Measurements from ENCODE around the gene STARD10. TPM values are rescaled to one million over a fixed set of nuclear protein-coding genes. Genes with fewer than 3 reads are reported as not detected.

The STARD10 gene
- total and polyA plus RNA-seq, 8 donors: 99.5 to 366 (median 164) TPM

DNA sequence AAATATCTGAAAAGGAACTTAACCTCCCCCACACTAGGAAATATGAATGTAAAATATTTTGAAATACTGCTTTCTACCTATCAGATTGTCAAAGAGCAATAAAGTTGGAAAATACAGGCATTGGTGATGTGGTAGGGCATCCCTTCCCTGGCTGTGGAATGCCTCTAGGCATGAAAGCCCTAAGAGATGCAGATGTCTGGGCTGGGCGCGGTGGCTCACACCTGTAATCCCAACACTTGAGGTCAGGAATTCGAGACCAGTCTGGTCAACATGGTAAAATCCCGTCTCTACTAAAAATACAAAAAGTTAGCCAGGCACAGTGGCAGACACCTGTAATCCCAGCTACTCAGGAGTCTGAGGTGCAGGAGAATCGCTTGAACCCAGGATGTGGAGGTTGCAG lies 63.6 kb downstream of the STARD10 start:
- TF ChIP-seq CTCF (IDR thresholded peaks at IDR 0.05): no peak
- no peaks in the 10 kb centered on the region for H3K36me3 ChIP-seq
- intact Hi-C loops (cut with DNase I): no loop called here
- ATAC-seq: no peak
- H3K4me3 ChIP-seq: no peak overlapping the region
- FAIRE-seq: no peak
- DNase-seq: peak in 1 of 6 donors; percentile 10
- H3K4me1 ChIP-seq: no peaks in the 10 kb centered on the region
- no peaks in the 10 kb centered on the region for H3K9me3 ChIP-seq
- H3K27ac ChIP-seq: no peak overlapping the region
- 84 to 85% methylated on average over 5 of the region's 5 CpGs for WGBS, 2 donors
- H3K27me3 ChIP-seq: no peaks in the 10 kb centered on the region

DNA sequence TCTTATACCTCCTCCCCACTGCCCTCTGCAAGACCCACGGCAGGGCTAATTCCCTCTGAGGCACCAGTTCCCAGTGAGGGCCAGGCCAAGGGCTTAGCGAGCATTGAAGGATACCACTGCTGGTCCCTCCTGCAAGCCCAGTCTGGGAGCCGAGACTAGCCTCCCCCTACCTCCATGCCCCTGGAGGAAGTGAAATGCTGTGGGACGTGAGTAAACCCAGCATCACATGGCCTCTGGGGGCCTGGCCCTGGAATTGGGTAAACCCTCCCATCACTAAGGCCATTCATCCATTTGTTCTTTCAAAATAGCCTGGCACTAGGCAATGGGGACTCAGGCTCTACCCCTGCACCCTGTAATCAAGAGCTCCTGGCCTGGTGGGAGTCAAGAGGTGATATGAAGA lies 66.3 kb downstream of the STARD10 start:
- FAIRE-seq (no peak), ATAC-seq (no peak), DNase-seq (no peak)
- no peaks in the 10 kb centered on the region for H3K27me3 ChIP-seq
- WGBS, 2 donors: 73 to 74% methylated on average over 4 of the region's 4 CpGs
- no peaks in the 10 kb centered on the region for H3K9me3 ChIP-seq
- H3K4me1 ChIP-seq: peaks cover 4 to 8% (median 5%) of the 10 kb centered on the region in 3 donors
- TF ChIP-seq CTCF (IDR thresholded peaks at IDR 0.05): no peak
- no peak overlapping the region for H3K4me3 ChIP-seq
- H3K36me3 ChIP-seq: no peaks in the 10 kb centered on the region
- intact Hi-C loops (cut with DNase I): loop anchor here in 2 of 3 donors (5.0 to 10.0 kb wide), 2 partner anchors 57 to 65 kb away; partner anchors contain the start of gene STARD10 (in 1 of the 2)
- H3K27ac ChIP-seq: no peak overlapping the region

GRCh38 chr11:72726266-72727220 lies 67.3 kb downstream of the STARD10 start:
- H3K4me3 ChIP-seq: no peak overlapping the region
- TF ChIP-seq CTCF (IDR thresholded peaks at IDR 0.05): no peak
- H3K4me1 ChIP-seq: peaks cover 4 to 9% (median 5%) of the 10 kb centered on the region in 3 donors
- WGBS, 2 donors: 88 to 95% methylated on average over 36 to 40 of the region's 40 CpGs
- no peak for ATAC-seq
- peak in 2 of 6 donors; percentile 24 to 26 for DNase-seq
- intact Hi-C loops (cut with DNase I): loop anchor here in 2 of 3 donors (5.0 to 10.0 kb wide), 2 partner anchors 58 to 66 kb away; partner anchors contain the start of gene STARD10 (in 1 of the 2)
- no peaks in the 10 kb centered on the region for H3K27me3 ChIP-seq
- H3K27ac ChIP-seq: no peak overlapping the region
- no peaks in the 10 kb centered on the region for H3K36me3 ChIP-seq
- no peaks in the 10 kb centered on the region for H3K9me3 ChIP-seq
- FAIRE-seq: no peak

GRCh38 chr11:72725724-72726028 lies 68.2 kb downstream of the STARD10 start:
- Histone ChIP-seq H3K4me1 (peaks cover 5 to 9% (median 6%) of the 10 kb centered on the region in 3 donors), H3K36me3 (no peaks in the 10 kb centered on the region), H3K27ac (no peak overlapping the region), H3K27me3 (no peaks in the 10 kb centered on the region), H3K4me3 (no peak overlapping the region), H3K9me3 (no peaks in the 10 kb centered on the region)
- FAIRE-seq (no peak), DNase-seq (no peak), ATAC-seq (no peak)
- WGBS, 2 donors: 72 to 76% methylated on average over 4 of the region's 4 CpGs
- TF ChIP-seq CTCF (IDR thresholded peaks at IDR 0.05): no peak
- intact Hi-C loops (cut with DNase I): loop anchor here in 2 of 3 donors (5.0 to 10.0 kb wide), 2 partner anchors 59 to 67 kb away; partner anchors contain the start of gene STARD10 (in 1 of the 2)

All from pancreas (tissue), 10 donors.